Esophagus muscularis mucosa (tissue), 4 donors: Measurements from ENCODE around the gene TMEM238L. TPM values are rescaled to one million over a fixed set of nuclear protein-coding genes. Genes with fewer than 3 reads are reported as not detected.

Source experiments
- DNase-seq: peaks from one replicate; pipeline ENCODE4 v3.0.0-alpha.2; 2017; ENCODE audit errors: extremely low spot score
- H3K27ac ChIP-seq, 4 donors: fragments of 200-600 bp; sonication (generic); replicated peaks in 1 of 4; 1 replicate in 3 of 4; 2 replicates in 1 of 4; pipeline ENCODE4 v1.5.1; 2016 to 2019; ENCODE audit warnings: mild to moderate bottlenecking in 1 of 4
- H3K27me3 ChIP-seq, 4 donors: fragments of 200-600 bp; sonication (generic); one replicate each; pipeline versions ENCODE4 v1.5.1 to v1.6.0; 2016 to 2019
- H3K36me3 ChIP-seq, 4 donors: fragments of 200-600 bp; sonication (generic); one replicate each; pipeline ENCODE4 v1.5.1; 2016 to 2019
- H3K4me1 ChIP-seq, 4 donors: fragments of 200-600 bp; sonication (generic); one replicate each; pipeline ENCODE4 v1.5.1; 2016 to 2019
- H3K4me3 ChIP-seq, 4 donors: fragments of 200-600 bp; sonication (generic); 1 replicate in 2 of 4; 2 replicates in 2 of 4; pipeline ENCODE4 v1.5.1; 2016 to 2019; ENCODE audit warnings: mild to moderate bottlenecking in 4 of 4, moderate library complexity in 1 of 4
- H3K9me3 ChIP-seq, 4 donors: fragments of 200-600 bp; sonication (generic); 1 replicate in 3 of 4; 2 replicates in 1 of 4; pipeline ENCODE4 v1.5.1; 2016 to 2019
- CTCF ChIP-seq, 3 experiments: fragments of 200-600 bp in 2 of 3; fragments of 450-650 bp in 1 of 3; sonication (generic) in 2 of 3; IDR thresholded peaks; one replicate each; pipeline ENCODE4 v1.5.1; 2017 to 2019; ENCODE audit warnings: antibody characterized with exemption in 3 of 3, mild to moderate bottlenecking in 2 of 3, moderate library complexity in 1 of 3
- EP300 ChIP-seq: sonication (generic); formaldehyde crosslinking; IDR thresholded peaks from one replicate; pipeline ENCODE4 v1.6.1; 2017; ENCODE audit warnings: antibody characterized with exemption
- POLR2A ChIP-seq: fragments of 450-650 bp; IDR thresholded peaks from one replicate; pipeline ENCODE4 v1.6.1; 2017; ENCODE audit warnings: antibody characterized with exemption, moderate library complexity, mild to moderate bottlenecking, low read depth
- POLR2AphosphoS5 ChIP-seq, 2 donors: sonication (generic); formaldehyde crosslinking; IDR thresholded peaks; one replicate each; pipeline ENCODE4 v1.6.1; 2017; ENCODE audit warnings: antibody characterized with exemption in 2 of 2
- WGBS: methylation state at CpG from one replicate; pipeline ENCODE4 v1.1.5; 2018; 5-methylcytosine and 5-hydroxymethylcytosine counted together
- intact Hi-C: fragments of 100-400 bp; cut with DNase I; formaldehyde crosslinking; loops from one replicate; pipeline ENCODE4 v1.15.1; 2023
- total RNA-seq, 4 donors: library from RNA; depleted of rRNA; stranded (reverse); fragments of >200 nt; gene quantifications; one replicate each; pipeline versions ENCODE4 v1.1.0 to v1.2.1, GENCODE V29; 2016

Gene TMEM238L
- total RNA-seq, 4 donors from 2014 or later: not detected

- H3K9me3 ChIP-seq: peaks cover 0 to 5% (median 0%) of the 10 kb centered on the region in 4 donors
- no peak overlapping the region for H3K4me3 ChIP-seq
- H3K27ac ChIP-seq: no peak overlapping the region
- intact Hi-C loops: no loop called here
- 72% methylated on average over 2 of the region's 2 CpGs for WGBS
- H3K27me3 ChIP-seq: no peaks in the 10 kb centered on the region
- H3K36me3 ChIP-seq: no peaks in the 10 kb centered on the region
- TF ChIP-seq EP300 (no peak), POLR2AphosphoS5 (IDR thresholded peaks at IDR 0.05) (no peak), CTCF (IDR thresholded peaks at IDR 0.05) (no peak), POLR2A (no peak)
- H3K4me1 ChIP-seq: no peaks in the 10 kb centered on the region
- DNase-seq: no peak
Observed at GRCh38 chr17:10761281-10761680, 42.6 kb downstream of the TMEM238L start.

- no peak overlapping the region for H3K4me3 ChIP-seq
- intact Hi-C loops: no loop called here
- no peaks in the 10 kb centered on the region for H3K4me1 ChIP-seq
- no peak for DNase-seq
- 90% methylated on average over 6 of the region's 6 CpGs for WGBS
- no peaks in the 10 kb centered on the region for H3K9me3 ChIP-seq
- no peaks in the 10 kb centered on the region for H3K27me3 ChIP-seq
- H3K36me3 ChIP-seq: no peaks in the 10 kb centered on the region
- no peak overlapping the region for H3K27ac ChIP-seq
- TF ChIP-seq POLR2A: no peak
- no peak for TF ChIP-seq POLR2AphosphoS5 (IDR thresholded peaks at IDR 0.05)
- no peak for TF ChIP-seq EP300
- TF ChIP-seq CTCF (IDR thresholded peaks at IDR 0.05): no peak
Observed at GRCh38 chr17:10758062-10758461, 45.8 kb downstream of the TMEM238L start.

- Histone ChIP-seq H3K4me3 (no peak overlapping the region), H3K4me1 (no peaks in the 10 kb centered on the region), H3K27ac (no peak overlapping the region), H3K36me3 (no peaks in the 10 kb centered on the region), H3K9me3 (no peaks in the 10 kb centered on the region), H3K27me3 (no peaks in the 10 kb centered on the region)
- no peak for DNase-seq
- TF ChIP-seq EP300 (no peak), POLR2AphosphoS5 (IDR thresholded peaks at IDR 0.05) (no peak), POLR2A (no peak), CTCF (IDR thresholded peaks at IDR 0.05) (no peak)
- WGBS: 94% methylated on average over 2 of the region's 2 CpGs
- intact Hi-C loops: no loop called here
Observed at GRCh38 chr17:10757647-10758046, 46.3 kb downstream of the TMEM238L start.

GRCh38 chr17:10757067-10757466 is 46.8 kb downstream of the TMEM238L start:
- H3K27ac ChIP-seq: no peak overlapping the region
- no peaks in the 10 kb centered on the region for H3K9me3 ChIP-seq
- intact Hi-C loops: no loop called here
- no peaks in the 10 kb centered on the region for H3K27me3 ChIP-seq
- WGBS: 85% methylated on average over 5 of the region's 6 CpGs
- no peak for DNase-seq
- H3K4me1 ChIP-seq: no peaks in the 10 kb centered on the region
- no peak for TF ChIP-seq EP300
- no peak for TF ChIP-seq POLR2A
- TF ChIP-seq POLR2AphosphoS5 (IDR thresholded peaks at IDR 0.05): no peak
- TF ChIP-seq CTCF (IDR thresholded peaks at IDR 0.05): no peak
- no peaks in the 10 kb centered on the region for H3K36me3 ChIP-seq
- no peak overlapping the region for H3K4me3 ChIP-seq

GRCh38 chr17:10756619-10757018 is 47.3 kb downstream of the TMEM238L start:
- intact Hi-C loops: no loop called here
- Histone ChIP-seq H3K9me3 (no peaks in the 10 kb centered on the region), H3K27me3 (no peaks in the 10 kb centered on the region), H3K27ac (no peak overlapping the region), H3K4me1 (no peaks in the 10 kb centered on the region), H3K4me3 (no peak overlapping the region), H3K36me3 (no peaks in the 10 kb centered on the region)
- no peak for TF ChIP-seq POLR2A
- TF ChIP-seq CTCF (IDR thresholded peaks at IDR 0.05): no peak
- TF ChIP-seq EP300: no peak
- no peak for TF ChIP-seq POLR2AphosphoS5 (IDR thresholded peaks at IDR 0.05)
- no peak for DNase-seq
- 86% methylated on average over 2 of the region's 2 CpGs for WGBS
